Loucy (cell line): ENCODE results near the gene SEMA7A.

ENCODE experiments used
- H2AFZ ChIP-seq: fragments of 200-600 bp; sonication (generic); 2 replicates; pipeline ENCODE4 v1.6.0; 2016; ENCODE audit warnings: antibody characterized with exemption, mild to moderate bottlenecking, low read length, moderate library complexity
- H3F3A ChIP-seq: fragments of 200-600 bp; 2 replicates; pipeline ENCODE4 v1.6.0; 2016; ENCODE audit warnings: antibody characterized with exemption, low read depth, mild to moderate bottlenecking
- H3K27me3 ChIP-seq: fragments of 200-600 bp; sonication (generic); 2 replicates; pipeline ENCODE4 v1.6.1; 2014; ENCODE audit warnings: low read length, mild to moderate bottlenecking; ENCODE audit not compliant: insufficient read depth, poor library complexity, severe bottlenecking
- H3K36me3 ChIP-seq: fragments of 200-600 bp; sonication (generic); 2 replicates; pipeline ENCODE4 v1.6.1; 2016; ENCODE audit warnings: low read length; ENCODE audit not compliant: insufficient read depth
- H3K4me1 ChIP-seq: fragments of 200-600 bp; sonication (generic); 2 replicates; pipeline ENCODE4 v1.5.1; 2014; ENCODE audit warnings: low read length, mild to moderate bottlenecking; ENCODE audit not compliant: insufficient read depth, poor library complexity, severe bottlenecking
- H3K4me2 ChIP-seq: fragments of 200-600 bp; sonication (generic); 2 replicates; pipeline ENCODE4 v1.6.0; 2014; ENCODE audit warnings: antibody characterized with exemption, low read length, low read depth, mild to moderate bottlenecking; ENCODE audit not compliant: poor library complexity, severe bottlenecking
- H3K4me3 ChIP-seq: fragments of 200-600 bp; sonication (generic); 2 replicates; pipeline ENCODE4 v1.5.1; 2014; ENCODE audit warnings: low read length, mild to moderate bottlenecking, mixed read lengths; ENCODE audit not compliant: poor library complexity, severe bottlenecking
- H3K79me2 ChIP-seq: fragments of 200-600 bp; sonication (generic); 2 replicates; pipeline ENCODE4 v1.6.1; 2014; ENCODE audit warnings: low read length; ENCODE audit not compliant: insufficient read depth
- H3K9ac ChIP-seq: fragments of 200-600 bp; sonication (generic); 2 replicates; pipeline ENCODE4 v1.6.0; 2014; ENCODE audit warnings: mild to moderate bottlenecking, low read depth, low read length, moderate library complexity; ENCODE audit not compliant: poor library complexity, severe bottlenecking
- H3K9me2 ChIP-seq: fragments of 200-600 bp; sonication (generic); replicated peaks from 2 replicates; pipeline ENCODE4 v1.6.1; 2016; ENCODE audit warnings: low read depth, low read length, mixed read lengths
- H3K9me3 ChIP-seq: fragments of 200-600 bp; sonication (generic); 2 replicates; pipeline ENCODE4 v1.6.1; 2014; ENCODE audit warnings: mild to moderate bottlenecking, antibody characterized with exemption, low read length, low read depth; ENCODE audit not compliant: insufficient read depth
- H4K20me1 ChIP-seq: fragments of 200-600 bp; sonication (generic); 2 replicates; pipeline ENCODE4 v1.6.0; 2014; ENCODE audit warnings: antibody characterized with exemption, low read length, mild to moderate bottlenecking; ENCODE audit not compliant: insufficient read depth, poor library complexity, severe bottlenecking
- EZH2phosphoT487 ChIP-seq: fragments of 200-600 bp; IDR thresholded peaks from 2 replicates; pipeline ENCODE4 v1.6.1; 2018; ENCODE audit warnings: antibody characterized with exemption, mild to moderate bottlenecking, moderate library complexity, borderline replicate concordance
- TF ChIP-seq, protein P1 (sequence below): fragments of 200-600 bp; sonication (generic); conservative IDR thresholded peaks from 2 replicates; pipeline ENCODE4 v1.5.1; 2014; ENCODE audit warnings: mild to moderate bottlenecking, antibody characterized with exemption, low read length

SEMA7A gene

DNA sequence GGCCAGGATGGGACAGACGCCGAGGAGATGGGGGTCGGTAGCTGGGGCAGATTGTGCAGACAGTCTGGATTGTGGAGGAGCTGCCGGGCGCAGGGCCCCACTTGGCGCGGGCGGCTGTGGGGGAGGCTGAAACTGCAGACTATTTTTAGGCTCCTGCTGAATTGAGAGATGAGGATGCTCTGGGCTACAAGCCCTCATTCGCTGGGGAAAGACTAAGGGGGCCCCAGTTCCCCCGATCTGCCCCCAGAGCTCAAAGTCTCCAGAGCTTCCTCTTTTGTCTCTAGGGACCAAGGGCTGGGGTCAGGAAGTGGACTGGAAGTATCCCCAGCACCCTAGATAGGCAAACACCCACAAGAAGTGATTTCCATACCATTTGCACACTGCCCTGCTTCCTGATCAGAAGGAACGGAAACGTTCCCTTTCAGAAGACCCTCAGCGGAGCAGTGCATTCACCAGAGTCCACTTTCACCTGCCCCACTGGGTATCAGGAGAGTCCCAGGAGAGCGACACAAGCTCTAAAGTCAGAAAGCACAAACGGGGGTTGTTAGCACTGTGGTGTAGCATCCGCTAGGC is 29.7 kb downstream of the SEMA7A start:
- H3K9me3 ChIP-seq: no peaks in the 10 kb centered on the region
- H3K27me3 ChIP-seq: no peaks in the 10 kb centered on the region
- peak overlapping the region; percentile 70 for H3K9ac ChIP-seq
- H3K9me2 ChIP-seq: no peaks in the 10 kb centered on the region
- no peak overlapping the region for H3K4me3 ChIP-seq
- H4K20me1 ChIP-seq: no peaks in the 10 kb centered on the region
- no peaks in the 10 kb centered on the region for H3F3A ChIP-seq
- H3K4me2 ChIP-seq: peak overlapping the region; percentile 79
- peaks cover 53% of the 10 kb centered on the region for H3K4me1 ChIP-seq
- TF ChIP-seq EZH2phosphoT487: no peak
- TF ChIP-seq, protein P1, sequence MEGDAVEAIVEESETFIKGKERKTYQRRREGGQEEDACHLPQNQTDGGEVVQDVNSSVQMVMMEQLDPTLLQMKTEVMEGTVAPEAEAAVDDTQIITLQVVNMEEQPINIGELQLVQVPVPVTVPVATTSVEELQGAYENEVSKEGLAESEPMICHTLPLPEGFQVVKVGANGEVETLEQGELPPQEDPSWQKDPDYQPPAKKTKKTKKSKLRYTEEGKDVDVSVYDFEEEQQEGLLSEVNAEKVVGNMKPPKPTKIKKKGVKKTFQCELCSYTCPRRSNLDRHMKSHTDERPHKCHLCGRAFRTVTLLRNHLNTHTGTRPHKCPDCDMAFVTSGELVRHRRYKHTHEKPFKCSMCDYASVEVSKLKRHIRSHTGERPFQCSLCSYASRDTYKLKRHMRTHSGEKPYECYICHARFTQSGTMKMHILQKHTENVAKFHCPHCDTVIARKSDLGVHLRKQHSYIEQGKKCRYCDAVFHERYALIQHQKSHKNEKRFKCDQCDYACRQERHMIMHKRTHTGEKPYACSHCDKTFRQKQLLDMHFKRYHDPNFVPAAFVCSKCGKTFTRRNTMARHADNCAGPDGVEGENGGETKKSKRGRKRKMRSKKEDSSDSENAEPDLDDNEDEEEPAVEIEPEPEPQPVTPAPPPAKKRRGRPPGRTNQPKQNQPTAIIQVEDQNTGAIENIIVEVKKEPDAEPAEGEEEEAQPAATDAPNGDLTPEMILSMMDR: no peak
- no peaks in the 10 kb centered on the region for H3K36me3 ChIP-seq
- H3K79me2 ChIP-seq: no peaks in the 10 kb centered on the region
- no peak overlapping the region for H2AFZ ChIP-seq

DNA sequence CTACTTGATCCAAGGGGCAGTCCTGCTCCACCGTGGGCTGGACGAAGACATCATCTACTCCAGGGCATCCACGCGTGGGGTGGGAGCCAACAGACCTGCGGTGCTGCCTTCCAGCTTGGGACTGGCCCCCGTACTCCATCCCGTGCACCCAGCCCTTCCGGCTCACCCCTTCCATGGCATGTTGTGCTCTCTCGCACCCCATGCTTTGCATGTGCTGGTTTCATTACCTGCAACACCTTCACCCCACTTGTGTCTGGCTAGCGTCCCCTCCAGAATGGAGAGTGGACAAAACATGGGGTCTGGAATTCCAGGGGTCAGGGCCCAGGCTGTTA is 30.2 kb downstream of the SEMA7A start:
- Histone ChIP-seq H3K9ac (peak overlapping the region; percentile 70), H3K79me2 (no peaks in the 10 kb centered on the region), H3F3A (no peaks in the 10 kb centered on the region), H2AFZ (no peak overlapping the region), H3K36me3 (no peaks in the 10 kb centered on the region), H3K27me3 (no peaks in the 10 kb centered on the region), H3K4me1 (peaks cover 58% of the 10 kb centered on the region), H3K9me3 (no peaks in the 10 kb centered on the region), H3K4me3 (peak overlapping the region; percentile 57), H3K9me2 (no peaks in the 10 kb centered on the region), H3K4me2 (peak overlapping the region; percentile 79), H4K20me1 (no peaks in the 10 kb centered on the region)
- no peak for TF ChIP-seq EZH2phosphoT487
- TF ChIP-seq, protein P1: no peak

DNA sequence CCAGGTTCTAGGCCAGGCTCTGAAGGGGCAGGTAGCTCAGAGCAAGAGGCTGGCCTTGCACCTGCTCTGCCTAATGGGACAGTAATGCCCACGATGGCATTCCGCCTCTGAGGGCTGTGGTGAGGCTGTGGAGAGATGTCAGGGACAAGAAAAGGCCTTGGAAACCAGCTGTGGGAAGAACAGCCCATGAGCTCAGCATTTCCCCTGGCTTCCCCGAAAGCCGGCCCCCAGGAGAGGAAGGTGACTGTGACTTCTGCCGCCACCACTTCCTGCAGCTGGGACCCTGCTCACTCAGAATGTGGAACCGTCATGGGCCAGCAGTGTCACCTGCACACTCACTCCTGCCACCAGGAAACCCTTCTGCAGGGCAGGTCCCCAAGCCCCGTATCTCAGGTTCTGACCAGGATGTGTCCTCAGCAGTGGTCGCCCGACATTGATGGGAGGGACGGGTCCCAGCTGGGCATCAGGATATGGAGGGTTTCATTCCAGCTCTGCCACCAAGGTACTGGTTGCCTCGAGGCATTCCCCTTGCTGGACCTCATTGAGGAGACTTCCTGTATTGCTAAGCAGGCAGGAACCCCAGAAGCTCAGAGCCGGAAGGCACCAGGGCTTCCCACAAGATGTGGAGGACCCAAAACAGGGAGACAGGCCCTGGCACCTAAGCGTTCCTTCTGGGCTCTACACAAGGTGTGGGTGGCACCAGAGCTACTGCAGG is 30.7 kb downstream of the SEMA7A start:
- Histone ChIP-seq H3K4me1 (peaks cover 63% of the 10 kb centered on the region), H3K9me2 (no peaks in the 10 kb centered on the region), H3K4me2 (peak overlapping the region; percentile 79), H2AFZ (no peak overlapping the region; the same call in 1 of the 2 replicates), H3F3A (no peaks in the 10 kb centered on the region), H3K9ac (peak overlapping the region; percentile 70), H3K4me3 (peak overlapping the region; percentile 57), H4K20me1 (no peaks in the 10 kb centered on the region), H3K79me2 (no peaks in the 10 kb centered on the region), H3K27me3 (no peaks in the 10 kb centered on the region), H3K9me3 (no peaks in the 10 kb centered on the region), H3K36me3 (no peaks in the 10 kb centered on the region)
- TF ChIP-seq, protein P1: no peak
- TF ChIP-seq EZH2phosphoT487: no peak
